ENCODE results near the gene TFEB. TPM values are rescaled to one million over a fixed set of nuclear protein-coding genes. Genes with fewer than 3 reads are reported as not detected.

The TFEB gene
- total and polyA plus RNA-seq, 10 of the 15 experiments (the other 5 are each of a cell fraction or from before 2014, with no cell fraction given) = 0.84 to 108 (median 60.8) TPM

DNA sequence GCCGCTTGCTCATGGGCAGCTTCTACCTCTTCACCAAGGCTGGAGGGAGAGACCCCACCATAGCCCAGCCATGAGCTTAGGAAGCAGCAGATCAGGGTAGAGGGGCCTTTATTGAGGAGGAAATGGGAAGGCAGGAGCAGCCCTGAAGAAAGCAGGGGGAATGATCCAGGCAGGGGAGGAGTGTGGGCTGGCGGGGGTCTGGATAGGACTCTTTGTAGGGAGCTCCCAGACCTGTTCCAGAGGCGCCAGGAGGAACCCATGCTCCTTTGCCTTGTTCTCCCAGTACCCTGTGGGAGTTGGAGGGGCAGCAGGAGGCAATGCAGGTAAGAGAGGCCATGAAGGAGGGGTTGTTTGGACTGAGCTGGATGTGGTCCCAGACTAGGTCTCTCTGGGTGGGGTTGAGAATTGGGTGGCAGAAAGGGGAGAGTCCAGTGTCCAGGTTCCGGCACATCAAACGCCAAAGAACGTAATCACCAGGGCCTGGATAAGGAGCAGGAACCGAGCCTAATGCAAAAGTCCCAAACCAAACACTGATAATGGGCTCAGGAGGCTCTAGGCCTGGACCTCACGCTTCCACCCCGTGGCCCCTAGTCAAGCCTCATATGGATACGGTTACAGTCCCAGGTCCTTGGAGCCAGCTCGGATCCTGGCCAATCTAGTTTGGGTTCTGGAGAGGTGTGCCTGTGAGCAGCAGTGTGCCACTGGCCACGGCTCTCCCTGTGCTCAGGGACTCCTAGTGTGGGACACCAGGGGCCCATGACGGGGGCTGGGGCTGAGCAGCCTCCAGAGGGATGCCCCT lies 23.9 kb upstream of the TFEB start (continued):
- TF ChIP-seq BMI1 (IDR thresholded peaks at IDR 0.05; ENCODE audit: borderline replicate concordance) (no peak), BCL11A (IDR thresholded peaks at IDR 0.05; ENCODE audit: low read depth, low read length) (no peak), SMAD1 (IDR thresholded peaks at IDR 0.05; ENCODE audit: low read depth, partially characterized antibody) (no peak), NR2C2 (IDR thresholded peaks at IDR 0.05; ENCODE audit: borderline replicate concordance, control insufficient read depth, insufficient read length, low read depth) (no peak), SREBF2 (IDR thresholded peaks at IDR 0.05; ENCODE audit: low read length) (no peak), ZZZ3 (IDR thresholded peaks at IDR 0.05; ENCODE audit: control insufficient read depth, insufficient read length, low read depth) (no peak), POLR2A (IDR thresholded peaks at IDR 0.05; ENCODE audit: low read depth, low read length) (no peak), SMC3 (IDR thresholded peaks at IDR 0.05; ENCODE audit: borderline replicate concordance, low read length) (no peak)
- TF ChIP-seq, protein P1, sequence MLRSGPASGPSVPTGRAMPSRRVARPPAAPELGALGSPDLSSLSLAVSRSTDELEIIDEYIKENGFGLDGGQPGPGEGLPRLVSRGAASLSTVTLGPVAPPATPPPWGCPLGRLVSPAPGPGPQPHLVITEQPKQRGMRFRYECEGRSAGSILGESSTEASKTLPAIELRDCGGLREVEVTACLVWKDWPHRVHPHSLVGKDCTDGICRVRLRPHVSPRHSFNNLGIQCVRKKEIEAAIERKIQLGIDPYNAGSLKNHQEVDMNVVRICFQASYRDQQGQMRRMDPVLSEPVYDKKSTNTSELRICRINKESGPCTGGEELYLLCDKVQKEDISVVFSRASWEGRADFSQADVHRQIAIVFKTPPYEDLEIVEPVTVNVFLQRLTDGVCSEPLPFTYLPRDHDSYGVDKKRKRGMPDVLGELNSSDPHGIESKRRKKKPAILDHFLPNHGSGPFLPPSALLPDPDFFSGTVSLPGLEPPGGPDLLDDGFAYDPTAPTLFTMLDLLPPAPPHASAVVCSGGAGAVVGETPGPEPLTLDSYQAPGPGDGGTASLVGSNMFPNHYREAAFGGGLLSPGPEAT (IDR thresholded peaks at IDR 0.05; ENCODE audit: low read depth) = no peak
- TF ChIP-seq, protein P2, sequence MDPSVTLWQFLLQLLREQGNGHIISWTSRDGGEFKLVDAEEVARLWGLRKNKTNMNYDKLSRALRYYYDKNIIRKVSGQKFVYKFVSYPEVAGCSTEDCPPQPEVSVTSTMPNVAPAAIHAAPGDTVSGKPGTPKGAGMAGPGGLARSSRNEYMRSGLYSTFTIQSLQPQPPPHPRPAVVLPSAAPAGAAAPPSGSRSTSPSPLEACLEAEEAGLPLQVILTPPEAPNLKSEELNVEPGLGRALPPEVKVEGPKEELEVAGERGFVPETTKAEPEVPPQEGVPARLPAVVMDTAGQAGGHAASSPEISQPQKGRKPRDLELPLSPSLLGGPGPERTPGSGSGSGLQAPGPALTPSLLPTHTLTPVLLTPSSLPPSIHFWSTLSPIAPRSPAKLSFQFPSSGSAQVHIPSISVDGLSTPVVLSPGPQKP (IDR thresholded peaks at IDR 0.05; ENCODE audit: low read depth, low read length) = no peak
- TF ChIP-seq, protein P3, sequence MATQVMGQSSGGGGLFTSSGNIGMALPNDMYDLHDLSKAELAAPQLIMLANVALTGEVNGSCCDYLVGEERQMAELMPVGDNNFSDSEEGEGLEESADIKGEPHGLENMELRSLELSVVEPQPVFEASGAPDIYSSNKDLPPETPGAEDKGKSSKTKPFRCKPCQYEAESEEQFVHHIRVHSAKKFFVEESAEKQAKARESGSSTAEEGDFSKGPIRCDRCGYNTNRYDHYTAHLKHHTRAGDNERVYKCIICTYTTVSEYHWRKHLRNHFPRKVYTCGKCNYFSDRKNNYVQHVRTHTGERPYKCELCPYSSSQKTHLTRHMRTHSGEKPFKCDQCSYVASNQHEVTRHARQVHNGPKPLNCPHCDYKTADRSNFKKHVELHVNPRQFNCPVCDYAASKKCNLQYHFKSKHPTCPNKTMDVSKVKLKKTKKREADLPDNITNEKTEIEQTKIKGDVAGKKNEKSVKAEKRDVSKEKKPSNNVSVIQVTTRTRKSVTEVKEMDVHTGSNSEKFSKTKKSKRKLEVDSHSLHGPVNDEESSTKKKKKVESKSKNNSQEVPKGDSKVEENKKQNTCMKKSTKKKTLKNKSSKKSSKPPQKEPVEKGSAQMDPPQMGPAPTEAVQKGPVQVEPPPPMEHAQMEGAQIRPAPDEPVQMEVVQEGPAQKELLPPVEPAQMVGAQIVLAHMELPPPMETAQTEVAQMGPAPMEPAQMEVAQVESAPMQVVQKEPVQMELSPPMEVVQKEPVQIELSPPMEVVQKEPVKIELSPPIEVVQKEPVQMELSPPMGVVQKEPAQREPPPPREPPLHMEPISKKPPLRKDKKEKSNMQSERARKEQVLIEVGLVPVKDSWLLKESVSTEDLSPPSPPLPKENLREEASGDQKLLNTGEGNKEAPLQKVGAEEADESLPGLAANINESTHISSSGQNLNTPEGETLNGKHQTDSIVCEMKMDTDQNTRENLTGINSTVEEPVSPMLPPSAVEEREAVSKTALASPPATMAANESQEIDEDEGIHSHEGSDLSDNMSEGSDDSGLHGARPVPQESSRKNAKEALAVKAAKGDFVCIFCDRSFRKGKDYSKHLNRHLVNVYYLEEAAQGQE (IDR thresholded peaks at IDR 0.05; ENCODE audit: low read depth, low read length) = no peak
- TF ChIP-seq, protein P4, sequence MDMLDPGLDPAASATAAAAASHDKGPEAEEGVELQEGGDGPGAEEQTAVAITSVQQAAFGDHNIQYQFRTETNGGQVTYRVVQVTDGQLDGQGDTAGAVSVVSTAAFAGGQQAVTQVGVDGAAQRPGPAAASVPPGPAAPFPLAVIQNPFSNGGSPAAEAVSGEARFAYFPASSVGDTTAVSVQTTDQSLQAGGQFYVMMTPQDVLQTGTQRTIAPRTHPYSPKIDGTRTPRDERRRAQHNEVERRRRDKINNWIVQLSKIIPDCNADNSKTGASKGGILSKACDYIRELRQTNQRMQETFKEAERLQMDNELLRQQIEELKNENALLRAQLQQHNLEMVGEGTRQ (IDR thresholded peaks at IDR 0.05; ENCODE audit: borderline replicate concordance, low read depth, low read length) = no peak
- TF ChIP-seq, protein P5, sequence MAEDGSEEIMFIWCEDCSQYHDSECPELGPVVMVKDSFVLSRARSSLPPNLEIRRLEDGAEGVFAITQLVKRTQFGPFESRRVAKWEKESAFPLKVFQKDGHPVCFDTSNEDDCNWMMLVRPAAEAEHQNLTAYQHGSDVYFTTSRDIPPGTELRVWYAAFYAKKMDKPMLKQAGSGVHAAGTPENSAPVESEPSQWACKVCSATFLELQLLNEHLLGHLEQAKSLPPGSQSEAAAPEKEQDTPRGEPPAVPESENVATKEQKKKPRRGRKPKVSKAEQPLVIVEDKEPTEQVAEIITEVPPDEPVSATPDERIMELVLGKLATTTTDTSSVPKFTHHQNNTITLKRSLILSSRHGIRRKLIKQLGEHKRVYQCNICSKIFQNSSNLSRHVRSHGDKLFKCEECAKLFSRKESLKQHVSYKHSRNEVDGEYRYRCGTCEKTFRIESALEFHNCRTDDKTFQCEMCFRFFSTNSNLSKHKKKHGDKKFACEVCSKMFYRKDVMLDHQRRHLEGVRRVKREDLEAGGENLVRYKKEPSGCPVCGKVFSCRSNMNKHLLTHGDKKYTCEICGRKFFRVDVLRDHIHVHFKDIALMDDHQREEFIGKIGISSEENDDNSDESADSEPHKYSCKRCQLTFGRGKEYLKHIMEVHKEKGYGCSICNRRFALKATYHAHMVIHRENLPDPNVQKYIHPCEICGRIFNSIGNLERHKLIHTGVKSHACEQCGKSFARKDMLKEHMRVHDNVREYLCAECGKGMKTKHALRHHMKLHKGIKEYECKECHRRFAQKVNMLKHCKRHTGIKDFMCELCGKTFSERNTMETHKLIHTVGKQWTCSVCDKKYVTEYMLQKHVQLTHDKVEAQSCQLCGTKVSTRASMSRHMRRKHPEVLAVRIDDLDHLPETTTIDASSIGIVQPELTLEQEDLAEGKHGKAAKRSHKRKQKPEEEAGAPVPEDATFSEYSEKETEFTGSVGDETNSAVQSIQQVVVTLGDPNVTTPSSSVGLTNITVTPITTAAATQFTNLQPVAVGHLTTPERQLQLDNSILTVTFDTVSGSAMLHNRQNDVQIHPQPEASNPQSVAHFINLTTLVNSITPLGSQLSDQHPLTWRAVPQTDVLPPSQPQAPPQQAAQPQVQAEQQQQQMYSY (CRISPR knock-in tag; IDR thresholded peaks at IDR 0.05) = no peak

Measured in GM12878 (cell line).